Medulla oblongata (tissue), 1 donor: Measurements from ENCODE around the gene BCAS1.
A peak's percentile ranks its signal among the peaks of the same experiment; 100 is the strongest.
"Not testable (repeated sequence)": the region's sequence is repeated elsewhere in the genome, so short reads cannot be mapped to it uniquely, and the experiment has no call there.

Experiments used
- DNase-seq: peaks from one replicate; pipeline ENCODE4 v3.0.0-alpha.2; 2015; ENCODE audit errors: extremely low spot score

The BCAS1 gene

DNA sequence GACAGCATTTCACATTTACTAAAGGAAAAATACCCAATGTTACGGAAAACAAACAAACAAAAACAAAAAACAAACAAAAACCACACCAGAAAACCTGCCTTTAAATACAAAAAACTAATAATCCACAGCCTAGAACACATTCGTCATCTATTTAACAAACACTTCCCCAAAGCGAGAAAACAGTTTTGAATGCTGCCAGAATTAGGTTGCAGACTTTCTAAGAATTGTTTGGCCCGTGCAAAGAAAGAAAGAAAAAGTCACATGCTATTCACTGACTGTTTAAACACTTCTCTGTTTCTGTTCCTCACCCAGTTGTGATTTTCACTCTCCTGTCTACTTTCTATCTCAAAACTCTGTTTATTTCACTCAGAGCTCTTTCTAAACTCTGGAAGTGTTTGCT lies 52.5 kb downstream of the BCAS1 start:
- DNase-seq, result peak; percentile 69

DNA sequence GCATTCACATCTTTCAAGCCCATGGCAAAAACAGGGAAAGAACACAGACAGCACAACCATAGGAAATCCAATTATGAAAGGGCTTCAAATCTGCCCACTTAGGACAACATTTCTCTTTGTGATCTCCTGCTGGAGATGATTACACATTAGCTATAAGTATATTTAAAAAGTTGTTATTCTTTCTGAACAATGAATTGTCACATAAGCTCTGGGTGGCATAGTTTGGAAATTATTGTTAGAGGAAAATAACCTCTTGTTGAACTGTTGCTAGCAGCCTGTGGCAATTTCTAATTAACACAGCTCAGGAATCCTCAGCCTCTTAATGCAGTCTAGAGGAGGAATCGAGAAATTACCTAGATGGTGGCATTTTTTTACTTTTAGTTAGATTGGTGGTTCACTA lies 54.9 kb downstream of the BCAS1 start:
- DNase-seq, result no peak

DNA sequence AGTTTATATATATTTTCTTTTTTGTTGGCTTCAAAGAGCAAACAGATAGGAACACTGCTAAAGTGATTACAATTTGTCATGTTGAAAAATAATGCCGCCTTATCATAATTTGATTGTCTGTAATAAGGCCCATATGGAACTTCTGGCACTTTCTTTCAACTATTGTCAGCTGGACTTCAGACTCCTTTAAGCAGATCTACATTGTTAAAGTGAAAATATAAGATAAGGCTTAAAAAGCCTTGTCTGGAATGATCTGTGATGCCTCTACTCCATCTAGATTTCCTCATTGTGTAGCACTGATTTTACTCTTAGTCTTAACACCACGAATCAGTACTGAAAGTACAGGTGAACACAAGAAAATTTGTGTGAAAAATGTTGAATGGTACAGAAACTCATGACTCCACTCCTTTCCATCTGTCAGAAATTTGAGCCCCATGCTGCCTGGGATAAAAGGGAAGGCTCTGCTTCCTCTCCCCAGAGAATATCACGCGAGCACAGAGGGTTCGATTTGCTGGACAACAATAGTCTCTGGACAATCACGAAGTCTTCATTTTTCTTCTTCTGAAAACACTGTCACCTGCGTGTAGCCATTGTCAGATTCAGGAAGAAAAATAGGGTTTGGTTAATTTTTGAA lies 56.0 kb downstream of the BCAS1 start:
- peak; percentile 45 for DNase-seq

DNA sequence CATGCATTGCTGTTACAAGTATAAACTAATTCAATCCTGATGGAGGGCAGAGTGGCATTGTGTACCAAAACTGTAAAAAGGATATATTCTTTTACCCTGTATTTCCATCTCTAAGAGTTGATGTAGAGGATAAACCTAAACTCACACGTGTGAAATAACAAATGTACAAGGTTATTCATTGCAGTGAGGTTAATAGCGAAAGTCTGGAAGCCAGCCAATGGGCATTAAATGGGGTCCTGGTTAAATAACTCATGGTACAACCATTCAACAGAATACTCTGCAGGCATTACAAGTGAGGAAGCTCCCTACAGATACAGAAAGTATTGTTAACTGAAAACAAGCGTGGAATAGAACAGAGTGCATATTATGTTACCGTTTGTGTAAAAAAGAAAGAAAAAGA lies 56.9 kb downstream of the BCAS1 start:
- peak; percentile 32 for DNase-seq

DNA sequence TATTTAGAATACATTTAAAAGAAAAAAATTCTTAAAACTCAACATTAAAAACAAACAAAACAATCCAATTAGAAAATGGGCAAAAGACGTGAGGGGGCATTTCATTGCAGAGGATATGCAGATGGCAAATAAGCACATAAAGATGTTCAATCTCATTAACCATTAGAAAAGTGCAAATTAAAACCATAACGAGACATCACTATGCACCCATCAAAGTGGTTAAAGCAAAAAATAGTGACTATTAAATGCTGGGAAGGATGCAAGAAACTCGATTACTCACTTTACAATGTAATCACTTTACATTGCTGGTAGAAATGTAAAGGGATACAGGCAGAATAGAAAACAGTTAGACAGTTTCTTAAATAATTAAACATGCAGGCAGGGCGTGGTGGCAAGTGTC lies 59.0 kb downstream of the BCAS1 start:
- DNase-seq, result no peak

DNA sequence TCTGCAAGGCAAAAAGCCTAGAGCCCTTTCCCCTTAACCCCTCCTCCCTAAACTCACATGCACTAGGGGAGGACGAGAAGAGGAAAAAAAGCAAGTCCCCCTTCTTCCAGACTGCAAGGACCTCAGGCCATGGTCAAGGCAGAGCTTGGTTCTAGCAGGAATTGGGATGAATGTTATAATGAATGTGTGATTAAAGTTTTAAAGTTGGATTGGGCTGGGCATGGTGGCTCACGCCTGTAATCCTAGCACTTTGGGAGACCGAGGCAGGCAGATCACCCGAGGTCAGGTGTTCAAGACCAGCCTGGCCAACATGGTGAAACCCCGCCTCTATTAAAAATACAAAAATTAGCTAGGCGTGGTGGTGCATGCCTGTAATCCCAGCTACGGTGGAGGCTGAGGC lies 64.2 kb downstream of the BCAS1 start:
- not testable (repeated sequence) for DNase-seq

DNA sequence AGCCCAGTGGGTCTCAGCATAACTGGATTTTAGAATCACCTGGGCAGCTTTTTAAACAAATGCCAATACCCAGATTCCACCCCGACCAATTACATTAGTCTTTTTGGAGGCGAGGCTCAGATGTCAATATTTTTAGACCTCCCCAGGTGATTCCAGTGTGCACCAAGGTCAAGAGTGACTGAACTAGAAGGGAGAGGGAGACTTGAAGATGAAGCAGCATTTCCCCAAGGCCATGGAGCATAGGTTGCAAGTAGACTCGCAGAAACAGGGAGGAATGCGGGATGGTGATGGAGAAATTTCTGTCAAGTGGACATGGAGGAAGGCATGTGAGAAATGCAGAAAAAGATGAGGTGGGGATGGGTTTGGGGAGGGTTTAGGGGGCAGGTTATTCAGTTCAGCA lies 64.9 kb downstream of the BCAS1 start:
- DNase-seq, result no peak

DNA sequence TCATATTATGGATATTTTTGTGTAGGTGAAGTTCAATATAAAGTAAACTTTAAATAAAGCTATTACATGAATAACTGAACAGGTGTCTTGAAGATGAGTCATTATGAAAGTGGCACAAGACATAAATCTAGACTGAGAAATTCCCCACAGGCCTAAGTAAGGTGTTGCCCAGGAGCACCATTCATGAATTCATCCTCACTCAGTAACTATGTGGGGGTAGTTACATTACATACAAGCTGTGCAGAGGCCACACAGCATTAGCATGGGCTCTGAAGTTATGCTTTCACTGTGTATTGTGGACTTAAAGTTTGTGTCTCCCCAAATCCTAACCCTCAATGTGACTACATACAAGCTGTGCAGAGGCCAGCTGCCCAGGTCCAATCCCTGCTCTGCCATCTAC lies 65.9 kb downstream of the BCAS1 start:
- DNase-seq, result no peak

DNA sequence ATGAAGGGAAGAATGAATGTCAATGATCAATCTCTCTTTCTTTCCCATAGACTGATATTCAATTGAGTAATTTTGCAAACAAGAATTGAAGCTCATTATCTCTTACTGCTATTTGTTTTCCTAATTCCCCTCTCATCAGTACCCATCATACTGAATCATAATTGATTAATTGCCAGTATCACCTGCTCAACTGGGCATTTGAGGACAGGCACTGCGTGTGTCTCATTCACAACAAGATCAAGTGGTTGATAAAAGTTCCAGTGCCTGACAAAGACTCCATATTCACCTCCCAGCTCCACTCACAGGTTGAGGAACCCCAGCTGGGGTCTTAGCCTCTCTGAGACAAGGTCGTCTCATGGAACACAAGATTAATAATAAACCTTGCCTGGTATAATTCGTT lies 67.7 kb downstream of the BCAS1 start:
- no peak for DNase-seq

DNA sequence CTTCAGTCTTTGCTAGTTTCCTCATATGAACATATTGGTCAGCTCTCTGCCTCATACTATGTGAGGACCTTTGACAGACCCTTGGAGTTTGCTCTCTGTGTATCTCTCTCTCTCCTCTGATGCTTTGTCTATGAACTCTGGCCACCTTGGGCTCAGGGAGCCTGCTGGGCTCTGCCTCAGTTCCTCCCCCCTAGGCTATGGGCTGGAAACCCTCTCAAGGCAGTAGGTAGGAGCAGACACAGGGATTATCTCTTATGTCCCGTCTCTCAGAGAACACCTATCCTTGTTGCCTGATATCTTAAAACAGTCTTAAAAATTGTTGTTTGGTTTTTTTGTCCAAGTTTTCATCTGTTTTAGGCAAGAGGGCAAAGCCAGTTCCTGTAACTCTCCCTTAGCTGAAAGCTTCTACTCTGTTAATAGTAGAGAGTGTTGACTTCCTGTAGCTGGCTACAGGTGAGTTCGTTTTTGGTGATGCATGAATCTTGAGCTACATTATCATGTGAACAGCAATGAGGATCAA lies 68.3 kb downstream of the BCAS1 start:
- DNase-seq, result no peak

DNA sequence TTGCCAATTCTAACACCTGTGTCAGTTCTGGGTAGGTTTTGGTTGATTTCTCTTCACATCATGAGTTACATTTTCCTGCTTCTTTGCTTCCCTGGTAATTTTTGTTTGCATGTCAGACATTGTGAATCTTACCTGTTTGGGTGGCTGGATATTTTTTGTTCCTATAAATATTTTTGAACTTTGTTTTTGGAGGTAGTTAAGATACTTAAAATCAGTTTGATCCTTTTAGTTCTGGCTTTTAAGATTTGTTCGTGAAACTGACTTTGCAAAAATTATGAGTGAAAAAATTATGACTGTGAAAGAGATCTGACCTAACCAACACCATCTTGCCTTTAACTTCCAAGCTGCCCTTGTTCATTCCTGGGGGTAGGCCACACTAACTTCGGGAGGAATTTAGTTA lies 69.5 kb downstream of the BCAS1 start:
- no peak for DNase-seq

DNA sequence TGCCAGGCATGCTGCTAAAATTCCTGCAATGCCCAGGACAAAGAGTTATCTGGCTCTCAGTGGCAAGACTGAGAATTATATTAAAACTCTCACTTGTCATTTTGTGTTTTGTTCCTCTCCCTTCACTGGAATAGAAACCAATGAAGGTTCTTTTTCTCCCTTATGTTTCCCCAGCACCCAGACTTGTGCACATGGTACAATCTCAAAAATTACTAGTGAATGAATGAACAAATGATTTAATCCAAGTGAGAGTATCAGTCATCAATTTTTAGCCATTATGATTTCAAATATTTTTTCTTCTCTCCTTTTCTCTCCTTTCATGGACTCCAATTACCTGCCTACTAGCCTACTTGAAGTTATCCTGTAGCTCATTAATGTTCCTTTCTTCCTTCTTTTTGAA lies 70.1 kb downstream of the BCAS1 start:
- DNase-seq, result no peak

DNA sequence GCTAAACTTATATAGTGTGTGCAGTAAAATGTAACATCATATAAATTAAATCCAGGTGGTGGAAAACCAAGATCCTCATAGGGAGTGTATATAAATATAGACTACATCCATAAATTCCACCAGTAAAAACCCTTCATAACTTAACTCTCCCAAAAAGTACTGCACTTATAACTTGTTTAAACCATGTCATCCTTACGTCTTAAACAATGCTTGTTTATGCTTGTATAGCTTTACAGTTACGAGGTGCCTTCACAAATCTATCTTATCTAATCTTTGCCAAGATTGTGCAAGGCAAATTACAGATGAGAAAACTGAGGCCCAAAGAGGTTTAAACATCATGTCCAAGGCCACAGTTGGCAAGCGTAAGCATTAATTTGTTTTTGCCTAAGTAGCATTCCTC lies 71.3 kb downstream of the BCAS1 start:
- DNase-seq, result no peak

DNA sequence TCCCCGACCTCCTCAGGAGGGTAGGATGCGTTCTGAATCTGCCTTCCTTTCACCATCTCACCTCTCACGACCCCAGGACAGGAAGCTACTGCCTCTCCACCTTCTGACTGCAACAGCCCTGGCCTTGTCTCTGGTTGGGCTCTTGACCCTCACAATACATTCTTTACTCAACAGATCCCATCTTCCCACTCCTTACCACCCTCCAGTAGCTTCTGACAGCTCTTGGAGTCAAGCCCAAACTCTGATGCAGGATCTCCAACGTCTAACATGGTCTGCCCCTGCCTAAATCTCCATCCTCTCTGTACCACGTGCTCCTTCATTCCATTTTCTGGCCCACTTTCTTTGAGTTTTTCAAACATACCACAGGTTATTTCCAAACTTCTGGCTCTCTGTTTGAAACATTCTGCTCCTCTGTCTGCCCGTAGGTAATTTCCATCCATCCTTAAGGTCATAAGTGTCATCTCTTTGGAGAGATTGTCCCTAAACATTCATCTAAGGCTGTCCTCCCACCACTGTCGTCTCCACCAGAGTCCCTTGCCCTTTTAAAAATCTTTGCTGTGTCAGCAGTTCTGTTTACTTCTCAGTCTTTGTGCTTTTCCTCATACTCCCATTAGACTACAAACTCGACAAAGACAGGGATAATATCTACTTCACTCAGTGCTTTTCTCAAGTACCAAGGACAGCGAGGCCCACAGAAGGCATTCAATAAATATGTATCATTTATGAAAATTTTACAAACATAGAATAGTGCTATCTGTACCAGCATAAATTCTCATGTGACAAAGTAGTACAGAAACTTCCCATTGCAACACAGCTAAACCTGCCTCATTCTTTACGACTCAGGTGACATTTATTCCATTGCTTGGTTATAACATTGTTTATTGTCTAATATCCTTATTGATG lies 73.6 kb downstream of the BCAS1 start:
- DNase-seq, result no peak

DNA sequence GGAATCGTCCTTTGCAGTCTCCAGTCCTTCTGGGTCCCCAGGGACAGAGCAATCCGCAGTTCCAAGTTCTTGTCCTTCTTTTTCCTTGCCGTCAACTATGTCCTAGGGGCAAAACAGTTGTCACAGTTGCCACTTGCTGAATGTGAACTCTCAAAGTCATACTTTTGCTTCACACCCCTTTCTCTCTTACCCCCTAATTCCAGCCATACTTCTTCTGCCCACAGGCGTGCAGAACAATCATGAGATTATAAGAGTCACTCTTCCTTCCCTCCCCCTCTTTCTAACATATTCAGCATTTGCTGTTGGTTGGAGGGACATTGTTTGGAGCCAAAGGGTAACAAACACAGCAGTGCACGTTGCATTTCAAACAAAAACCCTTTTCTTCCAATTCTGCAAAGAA lies 74.4 kb downstream of the BCAS1 start:
- peak; percentile 27 for DNase-seq

DNA sequence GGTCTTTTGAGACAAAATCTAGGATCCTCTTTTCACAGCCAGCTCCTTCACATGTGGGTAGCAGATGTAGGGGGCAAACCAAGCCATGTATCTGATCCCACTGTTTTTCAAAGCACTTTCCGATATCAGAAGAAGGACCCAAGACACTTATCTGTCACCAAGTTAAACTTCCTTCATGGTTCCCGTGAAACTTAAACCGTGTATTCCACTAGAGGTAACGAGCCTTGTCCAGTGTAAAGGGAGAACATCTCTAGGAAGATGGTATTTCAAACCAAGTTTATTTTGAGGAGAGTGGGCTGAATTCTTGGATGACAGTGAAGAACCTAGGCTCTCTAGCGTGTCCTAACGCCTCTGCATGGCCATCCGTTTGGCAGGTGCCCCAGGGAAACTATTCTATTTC lies 76.3 kb downstream of the BCAS1 start:
- DNase-seq, result no peak

DNA sequence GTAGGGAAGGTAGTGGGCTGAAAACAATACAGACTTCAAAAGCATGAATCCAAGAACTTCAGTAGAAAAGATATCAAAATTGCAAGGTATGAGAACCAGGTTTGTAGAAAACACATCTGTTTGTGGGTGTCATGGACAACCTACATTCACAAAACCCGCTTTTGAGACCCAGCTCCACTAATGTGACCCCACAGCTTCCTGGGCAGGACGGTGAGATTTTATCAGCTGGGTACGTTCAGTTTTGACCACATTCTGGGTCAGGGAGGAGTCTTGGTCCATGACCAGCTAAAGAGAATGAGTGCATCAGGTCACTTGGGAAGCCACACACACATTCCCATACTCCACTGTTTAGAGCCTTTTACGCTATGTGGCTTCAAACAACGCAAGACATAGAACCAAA lies 77.1 kb downstream of the BCAS1 start:
- no peak for DNase-seq

DNA sequence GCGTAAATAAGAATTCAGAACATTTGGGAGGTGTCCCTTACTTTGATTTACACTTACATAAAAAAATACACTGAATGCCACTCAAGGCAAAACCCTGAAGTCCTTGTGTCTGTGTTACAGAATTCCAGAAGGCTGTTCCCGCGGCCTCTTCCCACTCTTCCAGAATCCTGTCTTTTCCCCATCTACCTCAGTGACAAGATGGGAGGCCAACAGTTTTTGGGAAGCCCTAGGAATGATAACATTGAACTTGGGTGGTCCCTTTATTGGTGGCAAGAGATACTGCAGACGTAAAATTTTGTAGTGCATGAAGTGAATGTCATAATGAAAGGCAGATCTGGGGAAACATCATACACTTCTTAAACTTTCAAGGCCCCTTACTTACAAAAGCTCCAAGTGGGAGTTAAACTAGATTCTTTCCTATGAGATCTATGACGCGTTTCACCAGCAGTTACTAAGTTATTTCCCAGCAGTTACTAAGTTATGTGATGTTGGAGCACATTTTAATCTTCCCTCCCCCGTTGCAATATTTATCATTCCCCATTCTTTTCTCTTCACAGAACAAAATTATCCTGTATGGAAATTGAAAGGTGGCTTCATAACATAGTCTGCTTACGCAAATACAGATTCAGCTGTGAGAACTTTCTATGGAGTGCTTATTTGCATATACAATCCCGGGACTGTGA lies 79.5 kb downstream of the BCAS1 start:
- DNase-seq, result no peak

DNA sequence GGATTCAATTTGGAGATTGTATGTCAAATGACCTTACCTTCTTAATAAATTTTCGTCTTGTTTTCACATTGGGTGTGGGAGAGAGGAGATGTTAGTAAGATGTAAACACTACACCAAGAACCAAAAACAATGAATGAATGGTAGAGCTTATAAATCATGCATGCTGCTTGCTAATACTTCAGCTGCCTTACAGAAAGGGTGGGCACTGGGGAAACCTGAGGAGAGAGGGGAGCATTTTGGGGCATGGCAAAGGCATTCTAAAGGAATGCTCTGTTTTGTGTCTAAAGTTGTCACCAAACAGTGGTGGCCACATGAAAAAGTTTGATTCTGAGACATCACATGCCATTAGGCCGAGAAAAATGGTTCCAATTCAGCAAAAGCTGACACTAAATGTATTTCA lies 80.4 kb downstream of the BCAS1 start:
- DNase-seq, result no peak

DNA sequence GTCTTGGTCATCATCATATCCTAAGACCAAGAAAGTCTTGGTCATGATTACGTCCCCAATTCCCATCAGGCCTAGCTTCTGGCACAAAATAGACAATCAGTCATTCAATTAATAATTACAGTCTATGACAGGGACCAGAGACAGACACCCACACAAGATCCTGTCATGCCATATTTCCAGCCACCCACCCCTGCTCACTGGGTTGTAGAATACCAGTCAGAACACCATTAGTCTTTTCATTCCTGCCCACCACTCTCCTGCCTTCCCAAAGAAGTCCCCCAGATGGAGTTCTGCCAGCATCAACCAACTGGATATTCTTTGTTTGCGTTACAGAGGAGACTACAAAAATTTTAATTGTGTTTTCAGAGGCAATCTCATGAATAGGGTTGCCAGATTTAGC lies 81.0 kb downstream of the BCAS1 start:
- DNase-seq, result no peak

DNA sequence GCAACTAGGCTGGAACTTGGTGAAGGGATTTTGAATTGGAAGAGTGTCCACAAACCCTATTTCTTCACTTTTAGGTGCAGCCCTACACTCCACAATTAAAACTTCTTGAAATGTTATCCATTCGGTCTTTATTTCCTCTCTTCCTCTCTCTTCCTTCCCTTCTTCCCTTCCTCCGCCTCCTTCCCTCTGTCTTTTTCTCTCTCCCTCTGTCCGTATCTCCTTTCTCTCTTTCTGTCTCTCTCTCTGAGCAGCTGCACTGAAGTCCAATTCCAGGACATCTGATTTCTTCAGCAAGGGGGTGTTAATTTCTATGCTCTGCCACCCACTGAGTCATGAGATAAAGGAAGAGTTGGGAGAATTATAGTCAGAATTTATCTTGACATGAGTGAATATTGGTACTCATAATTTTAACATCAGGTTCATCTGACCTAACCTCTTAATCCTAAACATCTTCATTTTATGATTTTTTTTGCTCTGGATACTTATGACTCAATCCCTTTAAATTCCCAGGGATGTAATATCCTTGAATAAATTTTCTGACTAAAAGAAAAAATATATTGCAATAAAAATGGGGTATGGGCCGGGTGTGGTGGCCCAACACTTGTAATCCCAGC lies 84.2 kb downstream of the BCAS1 start:
- no peak for DNase-seq

DNA sequence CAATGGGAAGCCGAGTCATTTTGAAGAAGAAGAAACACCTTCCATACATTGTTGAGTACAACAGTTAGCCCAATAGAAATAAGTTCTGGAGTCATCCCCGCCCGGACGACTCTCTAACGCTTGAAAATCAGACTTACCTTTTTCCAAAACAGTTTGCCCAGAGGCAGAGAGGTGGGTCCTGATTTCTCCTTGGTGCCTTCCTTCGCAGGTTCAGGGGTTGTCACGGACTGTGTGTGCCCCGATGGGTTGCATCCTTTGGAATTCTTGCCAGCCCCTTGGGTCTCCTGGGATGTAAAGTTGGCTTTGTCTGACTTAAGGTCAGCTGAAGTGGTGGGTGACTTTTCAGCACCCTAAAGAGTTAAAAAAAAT lies 85.3 kb downstream of the BCAS1 start:
- DNase-seq, result no peak
